ENCODE results near the gene MAN2C1. TPM values are rescaled to one million over a fixed set of nuclear protein-coding genes. Genes with fewer than 3 reads are reported as not detected.

Gene MAN2C1
- total RNA-seq, 2 donors from 2014 or later = 186 to 339 TPM

- no peak overlapping the region for H3K27ac ChIP-seq
- no peaks in the 10 kb centered on the region for H3K27me3 ChIP-seq
- ATAC-seq (no peak), DNase-seq (no peak)
- intact Hi-C loops (cut with DNase I) = no loop called here
- peaks cover 0 to 13% of the 10 kb centered on the region in 2 donors for H3K36me3 ChIP-seq (replicated peaks in 1 of 2; ENCODE audit: insufficient read depth in 1 of 2, low read depth in 2 of 2)
- 95 to 98% methylated on average over 11 to 18 of the region's 20 CpGs for WGBS, 2 donors
- H3K4me1 ChIP-seq = no peaks in the 10 kb centered on the region
- TF ChIP-seq POLR2A (IDR thresholded peaks at IDR 0.05) = no peak
- TF ChIP-seq CTCF (IDR thresholded peaks at IDR 0.05) = no peak
- H3K9me3 ChIP-seq = no peaks in the 10 kb centered on the region
- H3K4me3 ChIP-seq = no peak overlapping the region
These were observed 11.9 kb downstream of the MAN2C1 start for GRCh38 chr15:75356517-75356916.

- no peak for DNase-seq
- H3K27ac ChIP-seq = no peak overlapping the region
- intact Hi-C loops (cut with DNase I) = no loop called here
- no peak for TF ChIP-seq POLR2A (IDR thresholded peaks at IDR 0.05)
- no peak for TF ChIP-seq CTCF (IDR thresholded peaks at IDR 0.05)
- H3K27me3 ChIP-seq = no peaks in the 10 kb centered on the region
- no peaks in the 10 kb centered on the region for H3K9me3 ChIP-seq
- no peaks in the 10 kb centered on the region for H3K4me1 ChIP-seq
- ATAC-seq = no peak
- H3K36me3 ChIP-seq (replicated peaks in 1 of 2; ENCODE audit: insufficient read depth in 1 of 2, low read depth in 2 of 2) = peaks cover 0 to 9% of the 10 kb centered on the region in 2 donors
- 90% methylated on average over 24 to 28 of the region's 28 CpGs for WGBS, 2 donors
- no peak overlapping the region for H3K4me3 ChIP-seq
These were observed 12.4 kb downstream of the MAN2C1 start for GRCh38 chr15:75356006-75356405.

GRCh38 chr15:75355369-75355768 is 13.0 kb downstream of the MAN2C1 start:
- no peaks in the 10 kb centered on the region for H3K9me3 ChIP-seq
- H3K27me3 ChIP-seq = no peaks in the 10 kb centered on the region
- peaks cover 0 to 8% of the 10 kb centered on the region in 2 donors for H3K36me3 ChIP-seq (replicated peaks in 1 of 2; ENCODE audit: insufficient read depth in 1 of 2, low read depth in 2 of 2)
- H3K4me3 ChIP-seq = no peak overlapping the region
- no peaks in the 10 kb centered on the region for H3K4me1 ChIP-seq
- WGBS, 2 donors = 88 to 100% methylated on average over 1 to 4 of the region's 4 CpGs
- no peak overlapping the region for H3K27ac ChIP-seq
- TF ChIP-seq POLR2A (IDR thresholded peaks at IDR 0.05) (no peak), CTCF (IDR thresholded peaks at IDR 0.05) (no peak)
- ATAC-seq (no peak), DNase-seq (no peak)
- intact Hi-C loops (cut with DNase I) = no loop called here

- Histone ChIP-seq H3K9me3 (no peaks in the 10 kb centered on the region), H3K4me1 (peaks cover under 1% of the 10 kb centered on the region), H3K4me3 (no peak overlapping the region), H3K27ac (no peak overlapping the region), H3K36me3 (replicated peaks in 1 of 2; ENCODE audit: insufficient read depth in 1 of 2, low read depth in 2 of 2) (peaks cover 0 to 6% of the 10 kb centered on the region in 2 donors), H3K27me3 (no peaks in the 10 kb centered on the region)
- DNase-seq (no peak), ATAC-seq (no peak)
- WGBS, 2 donors = 53 to 85% methylated on average over 3 to 4 of the region's 7 CpGs
- no peak for TF ChIP-seq CTCF (IDR thresholded peaks at IDR 0.05)
- TF ChIP-seq POLR2A (IDR thresholded peaks at IDR 0.05) = no peak
- intact Hi-C loops (cut with DNase I) = no loop called here
These were observed 14.0 kb downstream of the MAN2C1 start for GRCh38 chr15:75354454-75354853.

GRCh38 chr15:75353604-75354003 is 14.8 kb downstream of the MAN2C1 start:
- H3K4me1 ChIP-seq = peaks cover 9% of the 10 kb centered on the region
- ATAC-seq (no peak), DNase-seq (no peak)
- no peak overlapping the region for H3K4me3 ChIP-seq
- no peaks in the 10 kb centered on the region for H3K27me3 ChIP-seq
- H3K27ac ChIP-seq = no peak overlapping the region
- H3K9me3 ChIP-seq = no peaks in the 10 kb centered on the region
- 83 to 96% methylated on average over 7 of the region's 7 CpGs for WGBS, 2 donors
- H3K36me3 ChIP-seq (replicated peaks in 1 of 2; ENCODE audit: insufficient read depth in 1 of 2, low read depth in 2 of 2) = peaks cover 0 to 6% of the 10 kb centered on the region in 2 donors
- no peak for TF ChIP-seq CTCF (IDR thresholded peaks at IDR 0.05)
- no peak for TF ChIP-seq POLR2A (IDR thresholded peaks at IDR 0.05)
- intact Hi-C loops (cut with DNase I) = no loop called here

All from body of pancreas (tissue), 4 donors.